MV-4-11 (cell line): ENCODE results near the gene TBC1D5.
"Not testable (repeated sequence)": the region's sequence is repeated elsewhere in the genome, so short reads cannot be mapped to it uniquely, and the experiment has no call there.

Experiments
- DNase-seq: peaks from one replicate; lab custom pipeline; 2025; lab: John Stamatoyannopoulos, UW

The TBC1D5 gene

GRCh38 chr3:17546500-17547255, 195.8 kb downstream of the TBC1D5 start:
- no peak for DNase-seq

- no peak for DNase-seq
These were observed 197.8 kb downstream of the TBC1D5 start for GRCh38 chr3:17544632-17545031.

GRCh38 chr3:17542591-17542990, 199.8 kb downstream of the TBC1D5 start:
- DNase-seq = no peak

- no peak for DNase-seq
These were observed 203.0 kb downstream of the TBC1D5 start for GRCh38 chr3:17539436-17539835.

GRCh38 chr3:17535274-17535673, 207.2 kb downstream of the TBC1D5 start:
- no peak for DNase-seq

GRCh38 chr3:17532446-17532845, 210.0 kb downstream of the TBC1D5 start:
- DNase-seq = not testable (repeated sequence)

- DNase-seq = no peak
These were observed 212.8 kb downstream of the TBC1D5 start for GRCh38 chr3:17529677-17530076.

- no peak for DNase-seq
These were observed 224.0 kb downstream of the TBC1D5 start for GRCh38 chr3:17518189-17519059.

GRCh38 chr3:17515445-17516234, 226.8 kb downstream of the TBC1D5 start:
- DNase-seq = no peak

GRCh38 chr3:17514597-17514996, 227.8 kb downstream of the TBC1D5 start:
- DNase-seq = no peak

- no peak for DNase-seq
These were observed 232.2 kb downstream of the TBC1D5 start for GRCh38 chr3:17510265-17510664.

GRCh38 chr3:17508180-17508752, 234.2 kb downstream of the TBC1D5 start:
- DNase-seq = no peak

GRCh38 chr3:17507480-17507879, 235.0 kb downstream of the TBC1D5 start:
- DNase-seq = no peak

GRCh38 chr3:17505856-17506255, 236.6 kb downstream of the TBC1D5 start:
- no peak for DNase-seq

- no peak for DNase-seq
These were observed 240.7 kb downstream of the TBC1D5 start for GRCh38 chr3:17501745-17502144.

- DNase-seq = peak; percentile 47
These were observed 241.8 kb downstream of the TBC1D5 start for GRCh38 chr3:17500618-17501017.

GRCh38 chr3:17494117-17494809, 248.2 kb downstream of the TBC1D5 start:
- DNase-seq = no peak

GRCh38 chr3:17491601-17492000, 250.8 kb downstream of the TBC1D5 start:
- no peak for DNase-seq

- DNase-seq = not testable (repeated sequence)
These were observed 251.2 kb downstream of the TBC1D5 start for GRCh38 chr3:17491190-17491589.

- no peak for DNase-seq
These were observed 253.3 kb downstream of the TBC1D5 start for GRCh38 chr3:17489139-17489538.

GRCh38 chr3:17481116-17481515, 261.3 kb downstream of the TBC1D5 start:
- DNase-seq = no peak
